ENCODE results near the gene PURB.

Gene PURB

GRCh38 chr7:44909596-44910389 is 24.5 kb upstream of the PURB start:
- no peak for TF ChIP-seq CTCF (IDR thresholded peaks at IDR 0.05; ENCODE audit: insufficient read depth, low read length, missing control alignments)
- H3K4me3 ChIP-seq (ENCODE audit: low read depth, low read length) = no peak overlapping the region
- no peak for DNase-seq (ENCODE audit: low read depth, low spot score)
- ChIA-PET POLR2A (no interaction called here), CTCF (interaction anchor here (1.3 to 2.1 kb wide), 2 partner anchors 10 to 14 kb away, joined by 5 to 7 read pairs; no protein-coding TSS in a partner anchor)

GRCh38 chr7:44906965-44907364 is 21.6 kb upstream of the PURB start:
- no peak for DNase-seq (ENCODE audit: low read depth, low spot score)
- no peak overlapping the region for H3K4me3 ChIP-seq (ENCODE audit: low read depth, low read length)
- POLR2A ChIA-PET = interaction anchor here (0.6 kb wide), 1 partner anchor 59 kb away, joined by 5 read pairs; the partner anchor contains the start of gene H2AZ2
- TF ChIP-seq CTCF (IDR thresholded peaks at IDR 0.05; ENCODE audit: insufficient read depth, low read length, missing control alignments) = no peak
- CTCF ChIA-PET = no interaction called here

DNA sequence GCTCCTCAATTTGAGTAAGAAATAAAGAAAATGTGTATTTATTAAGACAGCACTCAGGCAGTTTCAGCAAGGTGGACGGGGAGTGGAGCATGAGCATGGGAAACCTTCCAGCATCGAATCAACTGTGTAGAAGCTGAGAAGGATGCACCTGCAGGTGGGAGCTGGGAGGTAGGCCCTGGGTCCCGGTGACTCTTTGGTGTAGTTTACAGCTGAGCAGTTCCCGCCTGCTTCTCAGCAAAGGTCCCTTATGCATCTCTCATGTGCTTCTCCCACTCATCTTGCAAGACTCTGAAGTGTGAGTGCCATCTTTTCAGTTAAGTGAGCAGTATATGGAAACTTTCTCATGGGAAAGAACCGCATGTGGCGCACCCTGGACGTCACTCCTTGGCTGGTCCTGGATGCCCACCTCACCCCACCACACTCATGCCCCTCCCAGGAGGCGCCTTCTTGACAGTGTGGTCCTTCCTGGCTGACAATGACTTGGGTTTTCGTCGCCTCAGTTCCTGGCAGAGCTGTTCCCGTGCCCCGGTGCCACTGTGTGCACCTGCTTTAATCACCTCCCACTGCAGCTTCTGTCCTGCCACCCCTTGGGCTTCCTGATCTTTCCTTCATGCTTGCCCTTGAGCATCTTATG is 19.8 kb upstream of the PURB start:
- ChIA-PET CTCF (interaction anchor here (0.8 to 1.3 kb wide), 4 partner anchors 12 to 48 kb away, joined by 3 read pairs; no protein-coding TSS in a partner anchor), POLR2A (no interaction called here)
- no peak overlapping the region for H3K4me3 ChIP-seq (ENCODE audit: low read depth, low read length)
- DNase-seq (ENCODE audit: low read depth, low spot score) = no peak
- no peak for TF ChIP-seq CTCF (IDR thresholded peaks at IDR 0.05; ENCODE audit: insufficient read depth, low read length, missing control alignments)

DNA sequence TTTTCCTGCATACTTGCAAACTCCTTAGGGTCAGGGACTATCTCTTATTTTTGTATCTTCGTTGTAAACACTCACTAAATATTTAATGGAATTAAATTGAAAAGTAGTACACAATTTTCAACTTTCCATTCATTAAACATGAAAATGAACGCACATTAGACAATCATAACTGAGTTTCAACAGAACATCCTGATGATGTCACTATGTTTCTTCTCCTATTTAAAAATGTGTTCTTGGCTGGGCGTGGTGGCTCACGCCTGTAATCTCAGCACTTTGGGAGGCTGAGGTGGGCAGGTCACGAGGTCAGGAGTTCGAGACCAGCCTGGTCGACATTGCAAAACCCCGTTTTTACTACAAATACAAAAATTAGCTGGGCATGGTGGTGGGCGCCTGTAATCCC is 14.1 kb upstream of the PURB start:
- no peak for DNase-seq (ENCODE audit: low read depth, low spot score)
- no peak for TF ChIP-seq CTCF (IDR thresholded peaks at IDR 0.05; ENCODE audit: insufficient read depth, low read length, missing control alignments)
- no peak overlapping the region for H3K4me3 ChIP-seq (ENCODE audit: low read depth, low read length)
- CTCF ChIA-PET = interaction anchor here (0.9 to 4.1 kb wide), 2 partner anchors 21 to 43 kb away, joined by 3 to 12 read pairs; no protein-coding TSS in a partner anchor
- POLR2A ChIA-PET = no interaction called here

DNA sequence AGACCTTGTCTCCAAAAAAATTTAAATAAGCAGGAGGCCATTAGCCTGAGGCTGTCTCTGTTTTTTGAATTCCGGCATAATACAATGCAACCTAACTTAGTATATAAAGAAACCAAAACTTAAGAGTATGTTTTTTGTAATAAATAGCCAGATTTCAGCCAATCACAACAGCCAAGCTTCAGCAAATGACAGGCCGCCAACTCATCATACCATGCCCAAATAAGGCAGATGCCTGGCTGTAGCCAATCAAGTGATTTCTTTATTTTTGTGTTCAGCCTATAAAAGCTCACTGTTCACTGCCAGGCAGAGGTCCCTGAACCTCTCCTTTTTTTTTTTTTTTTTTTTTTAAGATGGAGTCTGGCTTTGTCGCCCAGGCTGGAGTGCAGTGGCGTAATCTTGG is 12.7 kb upstream of the PURB start:
- ChIA-PET CTCF (interaction anchor here (0.9 to 4.1 kb wide), 3 partner anchors 23 to 35 kb away, joined by 3 to 12 read pairs (median 8); no protein-coding TSS in a partner anchor), POLR2A (interaction anchor here (0.7 kb wide), 1 partner anchor 51 kb away, joined by 7 read pairs; no protein-coding TSS in a partner anchor)
- DNase-seq (ENCODE audit: low read depth, low spot score) = no peak
- no peak overlapping the region for H3K4me3 ChIP-seq (ENCODE audit: low read depth, low read length)
- no peak for TF ChIP-seq CTCF (IDR thresholded peaks at IDR 0.05; ENCODE audit: insufficient read depth, low read length, missing control alignments)

GRCh38 chr7:44897309-44897708 is 12.0 kb upstream of the PURB start:
- POLR2A ChIA-PET = no interaction called here
- TF ChIP-seq CTCF (IDR thresholded peaks at IDR 0.05; ENCODE audit: insufficient read depth, low read length, missing control alignments) = no peak
- CTCF ChIA-PET = interaction anchor here (1.7 to 4.1 kb wide), 2 partner anchors 23 to 26 kb away, joined by 8 to 12 read pairs; no protein-coding TSS in a partner anchor
- no peak for DNase-seq (ENCODE audit: low read depth, low spot score)
- H3K4me3 ChIP-seq (ENCODE audit: low read depth, low read length) = no peak overlapping the region
